GM21447 (cell line): ENCODE results near the gene ENSA.
"Not testable (repeated sequence)": the region's sequence is repeated elsewhere in the genome, so short reads cannot be mapped to it uniquely, and the experiment has no call there.

Experiments used
- ATAC-seq: cut with Tn5 transposase; IDR thresholded peaks from one replicate; pipeline ENCODE4 v1.9.1; 2021; ENCODE audit not compliant: unreplicated experiment

ENSA gene

DNA sequence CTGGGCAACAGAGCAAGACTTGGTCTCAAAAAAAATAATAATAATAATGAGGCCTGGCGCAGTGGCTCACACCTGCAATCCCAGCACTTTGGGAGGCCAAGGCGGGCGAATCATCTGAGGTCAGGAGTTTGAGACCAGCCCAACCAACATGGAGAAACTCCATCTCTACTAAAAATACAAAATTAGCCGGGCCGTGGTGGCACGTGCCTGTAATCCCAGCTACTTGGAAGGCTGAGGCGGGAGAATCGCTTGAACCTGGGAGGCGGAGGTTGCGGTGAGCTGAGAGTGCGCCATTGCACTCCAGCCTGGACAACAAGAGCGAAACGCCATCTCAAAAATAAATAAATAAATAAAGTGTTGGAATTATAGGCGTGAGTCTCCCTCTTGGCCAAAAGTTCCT, 47.5 kb downstream of the ENSA start:
- not testable (repeated sequence) for ATAC-seq

DNA sequence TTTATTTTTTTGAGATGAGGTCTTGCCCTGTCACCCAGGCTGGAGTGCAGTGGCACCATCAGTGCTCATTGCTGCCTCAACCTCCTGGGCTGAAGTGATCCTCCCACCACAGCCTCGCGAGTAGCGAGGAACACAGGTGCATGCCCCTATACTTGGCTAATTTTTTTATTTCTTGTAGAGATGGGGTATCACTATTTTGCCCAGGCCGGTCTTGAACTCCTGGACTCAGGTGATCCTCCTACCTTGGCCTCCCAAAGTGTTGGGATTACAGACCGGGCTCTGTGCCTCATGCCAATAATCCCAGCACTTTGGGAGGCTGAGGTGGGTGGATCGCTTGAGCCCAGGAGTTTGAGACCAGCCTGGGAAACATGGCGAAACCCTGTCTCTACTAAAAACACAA, 48.0 kb downstream of the ENSA start:
- not testable (repeated sequence) for ATAC-seq

DNA sequence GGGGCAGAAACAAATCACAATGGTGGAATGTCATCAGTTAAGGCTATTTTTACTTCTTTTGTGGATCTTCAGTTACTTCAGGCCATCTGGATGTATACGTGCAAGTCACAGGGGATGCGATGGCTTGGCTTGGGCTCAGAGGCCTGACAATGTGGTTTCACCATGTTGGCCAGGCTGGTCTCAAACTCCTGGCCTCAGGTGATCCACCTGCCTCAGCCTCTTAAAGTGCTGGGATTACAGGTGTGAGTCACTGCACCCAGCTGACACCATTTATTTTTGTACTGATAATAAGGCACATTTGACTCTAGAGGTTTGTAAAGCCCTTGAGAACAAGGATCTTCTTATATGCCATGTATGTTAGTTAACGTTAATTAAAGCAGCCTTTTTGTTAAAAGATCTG, 48.4 kb downstream of the ENSA start:
- ATAC-seq: not testable (repeated sequence)

DNA sequence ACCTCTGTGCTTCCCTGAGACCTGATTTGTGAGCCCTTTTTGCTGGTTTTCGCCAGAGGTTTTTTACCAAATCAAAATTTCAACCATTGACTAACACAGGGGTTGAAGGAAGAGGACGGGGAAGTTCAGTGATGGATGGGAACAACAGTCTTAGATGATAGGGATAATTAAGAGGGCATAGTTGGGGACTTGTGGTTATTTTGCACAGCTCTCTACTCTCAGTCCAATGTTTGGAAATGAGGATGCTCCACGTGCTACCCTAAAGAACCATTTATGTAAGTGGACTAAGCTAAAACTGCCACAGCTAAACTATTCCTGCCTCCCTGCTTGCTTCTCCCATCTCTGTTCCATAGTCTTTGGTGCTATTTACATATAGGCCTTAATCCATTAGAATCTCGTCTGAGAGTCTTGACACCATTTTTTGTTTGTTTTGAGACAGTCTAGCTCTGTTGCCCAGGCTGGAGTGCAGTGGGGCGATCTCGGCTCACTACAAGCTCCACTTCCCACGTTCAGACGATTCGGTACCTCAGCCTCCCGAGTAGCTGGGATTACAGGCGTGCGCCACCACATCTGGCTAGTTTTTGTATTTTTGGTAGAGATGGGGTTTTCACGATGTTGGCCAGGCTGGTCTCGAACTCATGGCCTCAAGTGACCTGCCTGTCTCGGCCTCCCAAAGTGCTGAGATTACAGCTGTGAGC, 49.3 kb downstream of the ENSA start:
- ATAC-seq: no peak

- ATAC-seq: peak; percentile 77
These were observed 50.1 kb downstream of the ENSA start, which contains the start of gene MCL1 for GRCh38 chr1:150579110-150579944. Gene MCL1, minus strand, starts transcription at chr1:150579610. Its CDS starts 80 bp downstream, at chr1:150579530.

GRCh38 chr1:150578272-150579109, 50.9 kb downstream of the ENSA start:
- no peak for ATAC-seq

DNA sequence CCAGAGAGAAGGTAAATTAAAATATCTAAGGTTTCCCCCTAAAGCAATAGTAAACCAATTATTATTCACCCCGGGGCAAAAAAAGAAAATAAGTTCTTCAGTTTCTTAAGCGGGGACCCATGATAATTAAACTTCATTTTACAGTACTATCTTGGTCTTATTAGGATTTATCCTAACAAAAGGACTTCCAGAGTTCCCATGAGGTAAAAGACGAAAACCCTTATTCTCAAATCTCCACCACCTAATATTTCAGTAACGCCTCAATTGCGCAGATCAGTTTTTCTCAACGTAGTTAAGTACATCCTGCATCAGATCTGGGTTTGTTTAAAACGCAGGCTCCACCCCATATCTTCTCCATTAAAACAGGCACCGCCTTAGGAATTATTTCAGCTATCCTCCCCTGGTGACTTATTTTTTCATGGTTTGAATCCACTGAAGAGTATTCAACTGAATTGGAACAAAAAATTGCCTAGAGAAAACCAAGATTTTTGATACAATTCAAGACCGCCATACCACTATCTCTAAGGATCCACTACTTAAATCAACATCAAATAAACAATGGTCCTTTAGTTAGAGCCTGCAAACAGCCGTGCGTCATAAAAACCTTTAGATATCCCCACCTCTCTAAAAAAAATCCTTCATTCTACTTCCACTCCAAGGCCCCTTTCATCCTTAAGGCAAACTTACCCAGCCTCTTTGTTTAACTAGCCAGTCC, 51.7 kb downstream of the ENSA start:
- ATAC-seq: no peak

DNA sequence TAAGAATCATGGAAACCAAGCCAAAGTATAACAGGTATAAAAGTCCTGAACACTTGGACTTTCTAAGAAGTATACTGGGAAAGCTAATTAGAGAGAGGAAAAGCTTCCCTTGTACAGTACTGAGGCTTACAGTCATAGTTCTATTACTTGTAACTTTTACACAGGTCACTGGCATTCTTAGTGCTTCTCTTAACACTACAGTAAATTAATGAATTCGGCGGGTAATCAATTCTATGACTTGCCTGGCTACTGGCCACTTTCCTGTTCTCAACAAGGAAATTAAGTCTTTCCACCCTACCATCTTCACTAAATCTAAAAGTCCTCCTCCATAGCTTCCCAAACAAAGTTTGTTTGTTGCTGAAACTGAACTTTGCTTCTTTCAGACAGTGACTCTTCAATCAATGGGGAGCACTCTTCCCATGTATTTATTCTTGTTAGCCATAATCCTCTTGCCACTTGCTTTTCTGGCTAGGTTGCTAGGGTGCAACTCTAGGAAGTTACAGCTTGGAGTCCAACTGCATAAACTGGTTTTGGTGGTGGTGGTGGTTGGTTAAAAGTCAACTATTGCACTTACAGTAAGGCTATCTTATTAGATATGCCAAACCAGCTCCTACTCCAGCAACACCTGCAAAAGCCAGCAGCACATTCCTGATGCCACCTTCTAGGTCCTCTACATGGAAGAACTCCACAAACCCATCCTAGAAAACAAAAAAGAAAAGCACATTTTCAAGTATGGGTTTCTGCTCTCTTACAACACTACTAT, 52.4 kb downstream of the ENSA start:
- ATAC-seq: no peak

- no peak for ATAC-seq
These were observed 53.1 kb downstream of the ENSA start for GRCh38 chr1:150576367-150576711.

DNA sequence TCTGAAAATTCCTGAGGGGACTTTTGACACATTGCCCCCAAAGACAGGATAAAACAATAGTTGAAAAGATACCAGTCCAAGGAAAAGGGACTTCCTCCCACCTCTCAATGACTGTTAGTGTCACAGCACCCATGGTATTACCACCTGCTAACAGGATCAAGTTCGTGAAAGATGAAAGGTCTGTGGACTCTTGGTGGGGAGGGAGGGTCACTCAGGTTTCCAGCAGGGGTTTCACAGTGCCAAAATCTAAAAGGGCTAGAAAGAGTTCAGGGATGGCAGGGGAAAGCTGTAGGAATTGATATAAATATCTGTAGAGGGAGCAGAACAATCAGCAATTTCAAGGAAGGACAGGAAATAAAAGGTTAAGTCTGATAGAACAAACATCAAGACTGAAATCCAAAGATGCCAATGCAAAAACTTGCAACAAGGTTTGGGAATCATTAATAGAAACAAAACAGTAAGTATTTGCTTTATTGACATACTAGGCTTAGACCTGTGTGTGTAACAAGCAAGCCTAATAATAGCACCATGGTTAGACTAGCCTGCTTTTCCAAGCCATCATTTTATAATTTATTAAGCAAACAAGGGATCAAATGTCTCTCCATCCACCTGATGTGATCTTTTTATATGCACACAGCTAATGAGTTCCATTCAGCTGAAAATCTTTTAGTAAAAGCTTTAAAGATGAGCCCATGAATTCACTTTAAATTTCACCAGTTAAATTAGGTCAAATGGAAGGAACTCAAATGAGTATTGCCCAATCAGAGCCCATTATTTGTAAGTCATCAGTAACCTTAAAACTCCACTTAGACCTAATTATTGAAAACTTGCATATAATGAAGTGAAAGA, 53.7 kb downstream of the ENSA start:
- no peak for ATAC-seq

- ATAC-seq: no peak
These were observed 54.3 kb downstream of the ENSA start for GRCh38 chr1:150575072-150575489.

DNA sequence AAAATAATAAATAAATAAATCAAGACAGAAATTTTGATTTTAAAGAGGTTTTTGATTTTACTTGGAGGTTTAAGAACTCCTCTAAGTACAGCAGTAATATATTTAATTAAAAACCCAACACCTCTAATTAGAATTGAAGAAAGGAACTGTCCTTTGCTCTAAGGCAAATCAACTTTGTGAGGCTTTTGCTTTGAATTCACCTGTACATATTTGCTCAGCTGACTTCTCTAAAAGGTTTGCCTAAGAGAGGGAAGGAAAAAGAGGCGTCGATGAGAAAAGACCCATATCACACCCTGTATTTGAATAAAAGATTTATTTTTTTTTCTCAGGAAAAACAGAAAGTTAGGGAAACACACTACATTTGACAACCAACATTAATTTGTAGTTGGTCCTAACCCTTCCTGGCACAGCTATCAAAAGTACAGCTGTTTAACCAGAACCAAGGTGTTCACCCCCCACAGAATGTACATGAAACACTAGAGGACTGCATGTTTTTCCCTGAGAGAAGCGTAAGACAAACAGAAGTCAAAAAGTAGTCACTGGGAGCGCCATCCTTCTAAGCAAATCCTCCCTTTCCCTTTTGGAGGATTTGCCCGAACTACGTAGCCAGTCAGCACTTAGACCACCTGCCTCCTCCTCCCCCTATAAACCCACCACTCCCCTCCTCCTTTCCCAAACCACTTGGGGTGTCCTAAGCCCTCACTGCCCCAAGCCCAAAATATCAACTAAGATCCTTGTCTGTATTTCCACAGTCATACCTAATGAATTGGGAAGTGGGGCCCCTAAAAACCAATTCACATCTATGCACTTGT, 54.9 kb downstream of the ENSA start:
- no peak for ATAC-seq

DNA sequence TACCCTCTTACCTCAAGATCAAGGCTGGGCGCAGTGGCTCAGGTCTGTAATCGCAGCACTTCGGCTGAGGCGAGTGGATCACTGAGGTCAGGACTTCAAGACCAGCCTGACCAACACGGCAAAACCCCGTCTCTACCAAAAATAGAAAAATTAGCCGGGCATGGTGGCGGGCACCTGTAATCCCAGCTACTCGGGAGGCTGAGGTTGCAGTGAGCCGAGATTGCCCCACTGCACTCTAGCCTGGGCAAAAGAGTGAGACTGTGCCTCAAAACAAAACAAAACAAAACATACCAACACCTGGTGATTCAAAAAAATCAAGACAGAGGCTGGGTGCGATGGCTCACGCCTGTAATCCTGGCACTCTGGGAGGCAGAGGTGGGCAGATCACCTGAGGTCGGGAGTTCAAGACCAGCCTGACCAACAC, 55.8 kb downstream of the ENSA start:
- not testable (repeated sequence) for ATAC-seq

DNA sequence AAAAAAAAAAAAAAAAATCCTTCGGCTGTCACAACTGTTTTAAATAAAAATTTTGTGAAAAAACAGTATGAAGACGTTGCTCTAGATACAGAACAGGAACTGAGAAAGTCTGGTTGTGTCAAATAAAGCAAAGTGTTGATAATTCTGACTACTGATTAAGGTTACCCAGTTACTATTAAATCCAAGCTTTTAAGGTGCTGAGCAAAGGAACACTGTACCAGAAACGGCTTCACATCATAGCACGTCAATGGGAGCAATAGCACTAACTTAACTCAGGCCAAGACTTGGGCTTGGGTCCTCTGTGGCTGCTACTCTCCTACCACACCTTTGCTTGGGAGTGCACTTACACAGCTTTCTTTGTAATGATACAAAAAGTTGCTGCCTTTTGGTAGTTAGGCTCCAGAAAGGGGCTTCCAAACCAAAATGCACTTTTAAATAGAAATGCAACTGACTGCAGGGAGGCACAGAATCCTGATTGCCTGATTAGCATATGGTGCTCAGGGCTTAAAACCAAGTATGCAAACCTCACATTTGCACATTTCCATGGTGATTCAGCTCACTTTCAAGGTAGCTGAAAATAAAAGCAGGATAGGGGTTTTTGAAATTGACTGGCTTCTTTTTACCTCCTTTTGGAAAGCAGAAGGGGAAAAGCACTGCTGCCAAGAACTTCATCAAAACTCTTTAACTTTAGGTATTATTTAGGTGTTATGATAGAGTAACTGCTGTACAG, 56.3 kb downstream of the ENSA start:
- no peak for ATAC-seq
